ENCODE measurements around the gene TICRR.
A peak's percentile ranks its signal among the peaks of the same experiment; 100 is the strongest.

TICRR gene

DNA sequence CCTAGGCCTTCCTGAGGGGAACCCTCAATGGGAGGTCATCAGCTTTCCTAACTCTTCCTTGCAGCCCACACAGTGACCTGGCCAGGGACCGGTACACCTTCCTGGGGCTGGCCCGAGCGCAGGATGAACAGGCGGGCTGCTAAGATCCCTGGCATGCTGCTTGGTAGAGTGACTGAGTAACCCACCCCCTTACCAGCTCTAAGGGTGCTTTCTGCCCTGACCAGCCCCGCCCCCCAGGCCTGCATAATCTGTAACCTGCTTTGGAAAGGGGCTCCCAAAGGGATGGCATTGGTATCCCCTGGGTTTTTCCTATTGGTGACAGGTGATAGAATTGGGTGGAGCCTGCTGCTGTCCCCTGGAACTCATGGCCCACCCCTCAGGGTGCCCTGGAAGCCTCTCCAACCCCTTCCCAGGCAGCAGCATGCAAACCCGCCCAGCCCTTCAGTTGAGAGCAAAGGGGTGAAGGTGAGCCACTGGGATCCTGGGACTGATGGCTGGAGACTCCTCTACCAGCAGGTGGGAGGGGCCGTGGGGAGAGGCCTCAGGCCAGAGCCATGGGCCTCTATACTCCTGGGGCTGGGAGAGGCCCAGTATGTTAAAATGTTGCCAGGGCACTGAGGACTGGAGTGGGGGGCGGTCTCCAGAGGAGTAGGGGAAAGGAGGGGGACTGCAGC is 91.1 kb downstream of the TICRR start:
- TF ChIP-seq, protein P1, sequence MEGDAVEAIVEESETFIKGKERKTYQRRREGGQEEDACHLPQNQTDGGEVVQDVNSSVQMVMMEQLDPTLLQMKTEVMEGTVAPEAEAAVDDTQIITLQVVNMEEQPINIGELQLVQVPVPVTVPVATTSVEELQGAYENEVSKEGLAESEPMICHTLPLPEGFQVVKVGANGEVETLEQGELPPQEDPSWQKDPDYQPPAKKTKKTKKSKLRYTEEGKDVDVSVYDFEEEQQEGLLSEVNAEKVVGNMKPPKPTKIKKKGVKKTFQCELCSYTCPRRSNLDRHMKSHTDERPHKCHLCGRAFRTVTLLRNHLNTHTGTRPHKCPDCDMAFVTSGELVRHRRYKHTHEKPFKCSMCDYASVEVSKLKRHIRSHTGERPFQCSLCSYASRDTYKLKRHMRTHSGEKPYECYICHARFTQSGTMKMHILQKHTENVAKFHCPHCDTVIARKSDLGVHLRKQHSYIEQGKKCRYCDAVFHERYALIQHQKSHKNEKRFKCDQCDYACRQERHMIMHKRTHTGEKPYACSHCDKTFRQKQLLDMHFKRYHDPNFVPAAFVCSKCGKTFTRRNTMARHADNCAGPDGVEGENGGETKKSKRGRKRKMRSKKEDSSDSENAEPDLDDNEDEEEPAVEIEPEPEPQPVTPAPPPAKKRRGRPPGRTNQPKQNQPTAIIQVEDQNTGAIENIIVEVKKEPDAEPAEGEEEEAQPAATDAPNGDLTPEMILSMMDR (IDR thresholded peaks at IDR 0.05; ENCODE audit: borderline replicate concordance, control extremely low read depth, extremely low read depth, insufficient read depth, missing control alignments): no peak
- peak; percentile 40 for DNase-seq (ENCODE audit: low spot score)
- in situ Hi-C loops (cut with MboI; ENCODE audit: low sequenced_read_pairs, unreplicated experiment): no loop called here

DNA sequence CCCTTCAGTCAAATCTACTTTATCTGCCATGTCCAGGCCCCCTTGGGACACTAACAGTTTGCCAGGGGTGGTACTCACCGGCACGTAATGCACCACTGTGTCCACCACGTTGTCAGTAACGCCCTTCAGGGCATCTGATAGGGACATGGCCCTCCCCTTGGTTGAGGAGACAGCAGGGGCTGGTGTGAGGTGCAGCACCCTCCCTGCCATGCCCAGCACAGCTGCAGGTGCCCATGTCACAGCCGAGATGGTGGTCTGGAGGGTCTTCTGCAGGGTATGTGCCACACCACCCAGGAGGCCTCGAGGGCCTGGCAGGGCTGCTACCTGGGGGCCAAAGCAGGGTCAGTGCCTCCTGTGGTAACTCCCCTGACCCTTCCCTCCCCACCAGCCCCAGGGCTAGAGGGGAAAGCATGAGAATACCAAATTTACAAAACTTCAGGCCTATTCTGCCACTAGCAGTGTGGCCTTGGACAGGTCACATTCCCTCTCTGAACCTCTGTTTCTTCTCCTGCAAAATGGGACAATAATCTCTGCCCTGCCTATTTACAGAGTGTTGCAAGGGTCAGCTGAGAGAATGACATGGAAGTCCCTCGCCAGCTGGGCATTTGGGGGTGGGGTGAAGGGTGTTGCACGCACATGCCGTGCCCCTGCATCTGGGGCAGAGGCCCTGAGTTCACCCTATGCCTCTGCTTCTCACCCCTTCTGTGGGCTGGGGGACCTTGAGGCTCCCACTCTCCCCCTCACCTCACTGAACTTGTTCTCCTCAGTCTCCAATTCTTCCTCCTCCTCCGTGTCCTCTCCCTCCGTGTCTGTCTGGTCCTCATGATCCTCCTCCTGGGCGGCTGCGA is 91.8 kb downstream of the TICRR start:
- in situ Hi-C loops (cut with MboI; ENCODE audit: low sequenced_read_pairs, unreplicated experiment): no loop called here
- TF ChIP-seq, protein P1 (IDR thresholded peaks at IDR 0.05; ENCODE audit: borderline replicate concordance, control extremely low read depth, extremely low read depth, insufficient read depth, missing control alignments): no peak

DNA sequence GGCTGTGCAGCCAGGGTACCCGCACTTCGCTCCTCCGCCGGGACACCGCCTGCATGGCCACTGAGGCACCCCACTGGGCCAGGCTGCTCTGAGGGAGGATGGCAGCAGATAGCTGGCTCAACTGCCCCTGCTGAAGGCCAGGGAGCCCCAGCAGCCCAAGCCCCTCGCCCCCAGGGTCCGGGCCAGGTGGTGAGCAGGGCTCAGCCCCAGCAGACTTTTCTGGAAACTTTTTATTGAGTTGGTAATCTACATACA is 92.4 kb downstream of the TICRR start:
- in situ Hi-C loops (cut with MboI; ENCODE audit: low sequenced_read_pairs, unreplicated experiment): no loop called here
- TF ChIP-seq, protein P1 (IDR thresholded peaks at IDR 0.05; ENCODE audit: borderline replicate concordance, control extremely low read depth, extremely low read depth, insufficient read depth, missing control alignments): no peak
- no peak for DNase-seq (ENCODE audit: low spot score)

More for the DNA sequence above, 91.8 kb downstream of the TICRR start:
- peak; percentile 20 for DNase-seq (ENCODE audit: low spot score)

DNA sequence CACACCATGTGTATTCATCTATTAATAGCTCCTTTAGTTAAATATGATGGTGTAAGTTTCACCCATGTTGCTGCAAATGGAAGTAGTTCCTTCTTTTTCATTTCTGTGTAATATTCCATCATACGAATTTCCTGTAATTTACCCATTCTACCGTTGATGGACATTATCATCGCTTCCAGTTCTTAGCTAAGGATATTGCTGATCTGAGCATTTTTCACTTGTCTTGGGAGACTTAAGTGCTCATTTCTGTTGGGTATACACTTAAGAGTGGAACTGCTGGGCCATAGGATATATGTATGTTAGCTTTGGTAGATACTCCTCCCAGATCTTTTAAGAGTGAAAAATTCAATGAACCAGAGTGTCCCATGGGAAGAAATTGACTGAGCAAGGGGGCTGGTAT is 92.9 kb downstream of the TICRR start:
- no peak for DNase-seq (ENCODE audit: low spot score)
- in situ Hi-C loops (cut with MboI; ENCODE audit: low sequenced_read_pairs, unreplicated experiment): no loop called here
- TF ChIP-seq, protein P1 (IDR thresholded peaks at IDR 0.05; ENCODE audit: borderline replicate concordance, control extremely low read depth, extremely low read depth, insufficient read depth, missing control alignments): no peak

DNA sequence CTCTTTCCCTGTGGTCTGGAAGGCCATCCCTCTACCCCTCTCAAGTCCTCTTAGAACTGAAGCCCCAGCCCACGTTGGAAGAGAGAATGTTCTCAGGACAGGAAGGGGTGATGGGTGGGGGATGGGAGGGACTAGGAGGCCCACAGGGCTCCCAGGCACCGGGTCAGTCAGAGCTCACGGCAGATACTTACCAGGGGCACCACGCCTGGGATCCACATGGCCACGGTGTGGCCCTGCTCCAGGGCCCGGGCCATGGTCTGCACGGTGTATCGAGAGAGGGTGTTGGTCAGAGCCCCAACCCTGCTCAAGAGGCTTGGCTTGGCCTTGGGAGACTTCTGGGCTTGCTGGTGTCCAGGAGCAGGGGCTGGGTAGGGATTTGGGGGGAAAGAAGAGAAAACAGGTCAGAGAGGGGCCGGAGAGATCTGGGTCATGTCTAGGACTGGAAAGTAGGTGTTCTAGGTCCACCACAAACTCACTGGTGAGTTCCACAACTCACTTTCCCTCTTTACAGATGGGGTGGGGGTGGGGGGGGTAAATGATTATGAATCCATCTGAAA is 94.1 kb downstream of the TICRR start:
- in situ Hi-C loops (cut with MboI; ENCODE audit: low sequenced_read_pairs, unreplicated experiment): no loop called here
- peak; percentile 25 for DNase-seq (ENCODE audit: low spot score)
- TF ChIP-seq, protein P1 (IDR thresholded peaks at IDR 0.05; ENCODE audit: borderline replicate concordance, control extremely low read depth, extremely low read depth, insufficient read depth, missing control alignments): no peak

DNA sequence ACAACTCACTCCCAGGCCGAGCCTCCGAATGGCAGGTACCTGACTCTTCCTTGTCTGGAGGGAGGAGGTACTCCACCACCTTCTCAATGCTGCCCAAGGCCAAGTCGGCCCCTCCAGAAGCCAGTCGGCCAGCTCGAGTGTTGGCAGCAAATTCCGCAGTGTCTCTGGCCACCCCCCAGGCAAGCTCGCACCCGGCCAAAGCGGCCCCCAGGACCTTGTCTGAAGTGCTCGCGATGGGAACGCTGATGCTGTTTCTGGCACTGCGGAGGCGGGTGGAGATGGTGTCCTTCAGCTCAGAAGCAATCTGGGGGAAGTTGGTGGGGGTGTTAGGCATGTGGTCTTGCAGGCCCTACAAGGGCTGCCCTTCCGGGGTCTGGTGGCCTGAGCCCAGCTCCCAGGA is 94.7 kb downstream of the TICRR start:
- TF ChIP-seq, protein P1 (IDR thresholded peaks at IDR 0.05; ENCODE audit: borderline replicate concordance, control extremely low read depth, extremely low read depth, insufficient read depth, missing control alignments): no peak
- in situ Hi-C loops (cut with MboI; ENCODE audit: low sequenced_read_pairs, unreplicated experiment): no loop called here

More for the DNA sequence above, 94.7 kb downstream of the TICRR start:
- DNase-seq (ENCODE audit: low spot score): peak; percentile 20

Measured in GM13976 (cell line).